NCI-H2171 treated with DMSO at 0.1 percent for 48 hours (cell line): ENCODE measurements around the gene BIN2.
"Not testable (repeated sequence)": the region's sequence is repeated elsewhere in the genome, so short reads cannot be mapped to it uniquely, and the experiment has no call there.

Experiments
- DNase-seq: peaks from one replicate; lab custom pipeline; 2025; lab: John Stamatoyannopoulos, UW

BIN2 gene

DNA sequence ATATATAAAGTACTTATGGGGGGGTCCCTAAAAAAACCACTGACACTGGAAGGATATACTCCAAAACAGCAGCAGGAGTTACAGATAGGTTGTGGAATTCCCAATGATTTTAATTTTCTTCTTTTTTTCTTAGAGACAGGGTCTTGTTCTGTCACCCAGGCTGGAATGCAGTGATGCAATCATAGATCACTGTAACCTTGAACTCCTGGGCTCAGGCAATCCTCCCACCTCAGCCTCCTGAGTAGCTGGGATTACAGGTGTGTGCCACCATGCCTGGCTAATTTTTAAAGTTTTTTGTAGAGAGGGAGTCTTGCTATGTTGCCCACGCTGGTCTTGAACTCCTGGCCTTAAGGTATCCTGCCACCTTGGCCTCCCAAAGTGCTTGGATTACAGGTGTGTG, 64.4 kb downstream of the BIN2 start:
- DNase-seq = not testable (repeated sequence)

DNA sequence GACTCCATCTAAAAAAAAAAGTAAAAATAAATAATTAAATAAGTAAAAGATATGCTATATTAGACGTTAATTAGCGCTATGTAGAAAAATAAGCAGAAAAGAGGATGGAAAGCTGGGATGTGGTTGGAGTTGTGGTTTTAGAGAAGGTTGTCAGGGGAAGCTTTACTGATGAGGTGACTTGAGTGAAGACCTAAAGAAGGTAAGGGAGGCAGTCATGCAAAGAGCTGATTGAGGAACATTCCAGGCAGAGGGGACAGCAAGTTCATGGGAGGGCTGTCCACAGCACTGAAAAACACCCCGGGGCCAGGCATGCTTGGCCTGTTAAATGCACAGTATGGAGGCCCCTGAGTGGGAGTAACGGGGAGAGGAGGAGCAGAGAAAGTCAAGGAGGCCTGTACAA, 69.4 kb downstream of the BIN2 start:
- no peak for DNase-seq

DNA sequence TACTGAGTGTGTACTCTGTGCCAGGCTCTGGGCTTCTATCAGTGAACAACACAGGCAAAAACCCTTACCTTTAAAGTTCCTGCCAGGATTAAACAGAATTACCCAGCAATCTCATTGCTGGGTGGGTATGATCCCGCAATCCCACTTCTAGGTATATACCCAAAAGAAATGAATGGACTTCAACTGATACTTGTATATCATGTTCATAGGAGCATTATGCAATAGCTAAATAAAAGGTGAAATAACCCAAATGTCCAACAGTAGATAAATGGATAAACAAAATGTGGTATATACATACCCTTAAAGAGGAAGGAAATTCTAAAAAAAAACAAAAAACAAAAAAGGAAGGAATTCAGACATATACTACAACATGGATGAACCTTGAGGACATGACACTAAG, 70.7 kb downstream of the BIN2 start:
- no peak for DNase-seq

DNA sequence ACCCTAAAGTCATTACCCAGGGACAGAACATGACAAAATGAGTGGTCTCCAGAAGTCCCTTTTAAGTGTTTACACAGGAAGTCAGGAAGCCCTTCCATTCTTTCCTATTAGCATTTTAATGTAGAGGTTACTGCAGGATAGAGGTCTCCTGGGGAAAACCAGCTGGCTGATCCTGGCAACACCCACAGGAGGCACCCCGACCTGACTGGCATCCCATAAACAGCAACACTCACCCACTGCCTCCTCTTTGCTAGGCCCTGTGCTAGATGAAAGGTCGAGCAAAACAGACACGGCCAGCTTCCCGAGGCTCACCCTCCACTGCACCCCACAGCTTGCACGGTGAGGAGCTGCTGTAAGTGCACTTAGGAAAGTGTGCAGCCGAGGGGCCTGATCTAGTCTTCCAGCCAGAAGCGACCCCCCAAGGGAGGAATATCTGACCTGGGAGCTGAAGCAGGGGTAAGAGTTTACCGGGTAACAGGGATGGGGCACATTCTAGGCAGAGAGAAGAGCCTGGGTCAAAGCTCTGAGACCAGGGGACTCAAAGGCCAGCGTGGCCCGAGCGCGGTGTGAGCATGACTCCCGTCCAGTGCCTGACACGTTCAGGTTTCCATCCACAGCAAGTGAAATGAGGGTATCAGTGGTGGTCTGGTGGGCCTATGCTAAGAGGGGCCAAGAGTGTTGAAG, 76.3 kb downstream of the BIN2 start:
- no peak for DNase-seq

DNA sequence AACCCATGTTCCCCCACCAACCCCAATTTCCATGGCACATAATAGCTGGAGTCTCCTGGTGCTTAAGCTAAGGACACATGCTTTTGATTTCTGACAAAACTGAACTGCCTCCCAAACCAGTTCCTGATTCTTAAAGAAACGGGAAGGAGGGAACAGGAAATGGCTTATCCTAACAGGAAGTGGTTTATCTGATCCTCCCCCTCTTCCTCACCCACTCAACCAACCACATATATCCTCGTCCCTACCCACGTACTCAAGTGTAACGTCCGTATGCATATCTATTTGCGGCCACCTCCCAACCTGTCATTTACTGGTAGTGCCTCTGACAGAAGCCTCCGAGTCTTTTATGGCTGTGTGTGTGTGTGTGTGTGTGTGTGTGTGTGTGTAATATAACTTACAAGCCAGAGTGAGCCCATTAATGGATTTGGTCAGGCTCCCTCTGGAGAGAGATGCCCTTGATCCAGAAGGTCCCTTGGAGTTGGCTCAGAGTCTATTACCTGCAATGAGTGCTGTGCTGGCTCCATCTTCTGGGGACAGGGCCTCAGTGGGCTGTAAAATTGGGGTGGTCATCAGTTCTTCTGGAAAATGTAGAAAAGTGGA, 77.6 kb downstream of the BIN2 start:
- DNase-seq = no peak

DNA sequence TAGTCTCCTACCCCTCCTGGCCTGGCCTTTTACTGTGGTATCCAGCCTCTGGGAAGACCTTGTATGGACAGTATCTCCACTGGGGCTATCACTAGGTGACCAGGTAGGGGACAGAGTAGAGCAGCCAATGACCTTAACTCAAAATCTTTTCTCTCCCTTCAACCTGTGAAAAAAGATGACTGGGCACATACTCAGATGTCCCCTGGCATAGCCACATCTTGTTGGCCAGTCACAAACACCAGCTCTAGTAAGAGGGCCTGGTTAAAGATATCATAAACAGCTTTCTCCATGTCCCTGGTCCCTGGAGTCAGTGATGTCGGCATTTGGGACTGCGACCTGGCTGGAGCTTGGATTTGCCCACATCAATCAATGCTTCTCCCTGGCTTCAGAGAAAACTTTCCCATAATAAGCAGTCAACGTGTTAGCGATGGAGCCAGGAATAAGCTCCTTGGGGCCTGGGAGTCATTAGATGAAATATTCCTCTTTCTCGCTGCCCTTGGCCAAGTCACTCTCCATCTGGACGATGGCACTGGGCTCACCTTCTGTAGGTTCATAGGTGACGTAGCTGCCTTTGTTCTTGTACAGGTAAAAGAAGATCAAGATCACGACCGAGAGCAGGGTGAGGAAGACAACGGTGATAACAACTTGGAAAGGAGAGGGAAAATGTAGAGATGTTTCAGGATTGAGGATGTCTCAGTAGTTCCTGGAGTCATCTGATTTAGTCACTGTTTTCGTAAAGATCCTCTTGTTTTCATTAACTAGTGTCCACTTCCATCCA, 78.3 kb downstream of the BIN2 start:
- no peak for DNase-seq

DNA sequence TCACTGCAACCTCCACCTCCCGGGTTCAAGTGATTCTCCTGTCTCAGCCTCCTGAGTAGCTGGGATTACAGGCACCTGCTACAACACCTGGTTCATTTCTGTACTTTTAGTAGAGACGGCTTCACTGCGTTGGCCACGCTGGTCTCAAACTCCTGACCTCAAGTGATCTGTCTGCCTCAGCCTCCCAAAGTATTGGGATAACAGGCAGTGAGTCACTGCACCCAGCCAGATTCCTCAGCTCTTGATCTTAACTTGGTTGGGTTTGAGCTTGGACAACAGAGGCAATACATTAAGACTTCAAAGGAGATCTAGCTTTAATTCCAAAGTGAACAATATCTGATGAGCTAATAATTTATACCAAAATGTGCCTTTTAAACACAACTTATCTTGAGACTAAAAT, 79.7 kb downstream of the BIN2 start:
- no peak for DNase-seq

DNA sequence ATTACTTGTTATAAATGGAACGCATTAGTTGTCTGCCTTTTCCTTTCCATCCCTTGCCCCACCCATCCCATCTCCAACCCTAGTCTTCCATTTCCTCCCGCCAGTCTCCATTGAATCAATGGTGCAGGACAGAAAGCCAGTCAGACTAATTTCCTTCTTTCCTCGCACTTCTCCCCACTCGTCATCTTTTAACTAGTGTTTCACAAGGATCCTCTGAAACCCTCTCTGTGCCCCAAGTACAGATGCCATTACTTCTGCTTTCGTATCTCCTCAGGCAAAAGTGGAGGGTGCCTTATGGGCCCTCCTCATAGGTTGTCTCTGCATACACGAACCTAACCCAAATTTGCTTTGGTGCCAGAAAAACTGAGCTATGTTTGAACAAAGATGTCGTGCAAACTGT, 81.1 kb downstream of the BIN2 start:
- no peak for DNase-seq

DNA sequence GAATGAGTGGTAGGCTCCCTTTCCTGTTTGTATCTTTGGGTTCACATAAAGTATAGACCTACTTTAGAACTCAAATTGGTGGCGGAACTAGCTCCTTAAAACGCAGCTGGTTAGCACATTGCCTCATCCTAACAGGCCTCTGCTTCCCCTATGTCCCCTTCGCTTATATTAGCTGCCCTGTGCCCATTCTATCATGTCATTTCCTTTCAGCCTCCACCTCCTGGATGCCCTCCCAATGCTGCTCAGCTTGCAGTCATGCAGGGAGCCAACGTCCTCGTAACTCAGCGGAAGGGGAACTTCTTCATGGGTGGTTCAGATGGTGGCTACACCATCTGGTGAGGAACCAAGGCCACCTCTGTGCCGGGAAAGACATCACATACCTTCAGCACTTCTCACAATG, 81.9 kb downstream of the BIN2 start:
- DNase-seq = no peak

DNA sequence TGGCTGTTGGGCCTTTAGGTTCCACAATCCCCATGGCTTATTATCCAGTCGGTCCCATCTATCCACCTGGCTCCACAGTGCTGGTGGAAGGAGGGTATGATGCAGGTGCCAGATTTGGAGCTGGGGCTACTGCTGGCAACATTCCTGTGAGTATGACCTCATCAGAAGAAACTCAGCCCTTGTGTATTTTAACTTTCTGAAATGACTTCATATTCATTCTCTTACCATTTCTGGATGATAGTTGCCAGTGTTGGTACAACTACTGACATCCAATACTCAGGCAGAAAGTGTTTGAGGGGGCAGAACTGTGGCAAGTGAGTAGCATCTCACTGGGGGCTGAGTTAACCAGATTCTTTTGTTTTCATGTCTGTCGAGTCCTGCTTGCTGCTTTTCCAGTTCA, 83.0 kb downstream of the BIN2 start:
- no peak for DNase-seq

DNA sequence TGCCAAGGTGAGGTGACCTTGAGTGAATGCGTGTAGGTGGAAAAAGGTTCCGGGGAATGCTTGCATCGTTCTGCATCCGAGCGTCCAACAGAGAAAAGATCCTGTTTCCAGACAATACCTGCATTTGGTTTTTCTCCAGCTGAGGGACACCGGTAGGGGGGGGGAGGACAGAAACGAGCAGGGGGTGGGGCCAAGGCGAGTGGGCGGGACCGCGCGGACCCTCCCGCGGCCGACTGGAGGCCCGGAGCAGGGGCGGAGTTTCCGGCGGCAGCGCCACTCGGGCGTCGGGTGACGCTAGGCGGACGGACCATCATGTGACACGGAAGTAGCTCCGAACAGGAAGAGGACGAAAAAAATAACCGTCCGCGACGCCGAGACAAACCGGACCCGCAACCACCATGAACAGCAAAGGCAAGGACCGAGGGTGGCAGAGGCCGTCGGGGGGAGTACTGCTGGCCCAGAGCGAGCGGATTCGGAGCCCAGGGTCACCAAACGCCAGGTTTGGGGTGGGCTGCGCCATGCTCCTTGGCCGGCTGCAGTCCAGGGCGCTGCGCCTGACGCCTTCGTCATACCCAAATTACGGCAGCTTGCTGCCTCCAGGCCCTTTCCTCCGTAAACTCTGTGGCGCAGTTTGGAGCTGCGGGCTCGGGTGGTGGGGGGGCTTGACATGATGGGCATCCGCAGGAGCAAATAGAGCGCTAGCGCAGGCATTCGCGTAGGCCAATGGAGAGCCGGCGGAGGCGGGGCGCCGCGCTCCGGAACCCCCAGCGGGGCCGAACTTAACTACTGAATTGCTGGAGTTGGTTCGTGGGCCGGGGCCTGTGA, 85.3 kb downstream of the BIN2 start, which contains the start of gene DAZAP2:
Gene DAZAP2 (plus strand): TSS at position 317 of the 825 bp plus-strand sequence. CDS start 82 bp downstream, at position 399.
- peak; percentile 94 for DNase-seq

DNA sequence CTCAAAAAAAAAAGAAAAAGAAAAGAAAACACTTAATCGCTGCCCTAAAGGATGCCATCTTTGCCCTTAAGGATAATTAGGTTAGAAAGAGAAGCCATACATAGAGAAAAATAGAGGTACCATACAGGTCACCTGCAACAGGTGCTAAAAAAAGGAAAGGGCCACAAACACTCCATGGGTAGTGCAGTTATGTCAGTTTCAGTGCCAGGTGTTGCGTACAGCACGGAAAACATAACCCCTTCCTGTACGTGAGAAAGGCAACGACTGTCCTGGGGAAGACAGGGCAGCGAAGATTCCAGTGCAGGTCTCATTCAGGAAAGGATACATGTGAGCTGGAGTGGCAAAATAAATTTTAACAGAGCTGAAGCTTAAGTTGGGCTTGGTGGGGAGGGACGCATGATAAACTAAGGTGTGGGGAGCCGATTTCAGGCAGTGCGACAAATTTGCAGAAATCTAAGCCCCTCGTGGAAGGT, 85.9 kb downstream of the BIN2 start:
- peak; percentile 57 for DNase-seq

DNA sequence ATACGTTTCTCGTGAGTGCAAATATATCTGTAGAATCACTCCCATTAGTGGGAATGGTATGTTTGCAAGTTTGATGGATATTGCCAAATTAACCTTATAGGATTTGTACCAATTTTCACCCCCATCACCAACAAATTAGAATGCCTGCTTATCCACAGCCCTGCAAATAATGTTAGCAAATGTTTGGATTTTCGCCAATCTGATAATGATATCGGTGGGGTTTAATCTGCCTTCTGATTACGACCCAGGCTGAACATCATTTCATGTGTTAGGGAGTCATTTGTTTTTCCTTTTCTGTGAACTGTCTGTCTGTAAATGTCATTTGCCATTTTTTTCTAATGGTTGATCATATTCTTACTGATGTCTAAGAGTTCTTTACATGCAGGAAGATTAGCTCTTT, 89.4 kb downstream of the BIN2 start:
- DNase-seq = no peak

DNA sequence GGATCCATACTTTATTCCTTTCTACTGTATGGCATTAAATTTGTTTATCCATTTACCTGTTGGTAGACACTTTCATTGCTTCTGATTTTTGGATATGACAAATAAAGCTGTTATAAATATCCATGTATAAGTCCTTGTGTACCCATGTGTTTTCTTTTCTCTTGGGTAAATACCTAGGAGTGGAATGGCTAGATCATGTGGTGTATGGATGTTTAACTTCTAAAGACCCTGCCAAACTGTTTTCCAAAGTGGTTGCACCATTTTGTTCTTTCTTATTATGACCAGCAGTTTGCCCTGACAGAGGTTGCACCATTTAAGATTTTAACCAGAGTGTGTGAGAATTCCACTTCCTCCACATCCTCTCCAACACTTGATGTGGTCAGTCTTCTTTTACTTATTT, 91.3 kb downstream of the BIN2 start:
- no peak for DNase-seq
